HCT116 (cell line): ENCODE measurements around the gene HOXC11. TPM values are rescaled to one million over a fixed set of nuclear protein-coding genes. Genes with fewer than 3 reads are reported as not detected.

Experiments used
- ATAC-seq: fragments of 200-7000 bp; cut with Tn5 transposase; 2 replicates; pipeline ENCODE4 v1.9.1; 2020; ENCODE audit warnings: mild to moderate bottlenecking, moderate library complexity
- BruUV-seq: library from RNA; stranded (reverse); fragments of 400-500 nt; replicated peaks from 2 replicates; lab custom pipeline; 2021; lab: Mats Ljungman, UMichigan
- CTCF ChIA-PET: fragments of 300-600 bp; sonication (Branson Sonifier 250); formaldehyde crosslinking; loops from one replicate; lab custom pipeline; 2021; ENCODE audit warnings: antibody characterized with exemption; lab: Charles Lee
- POLR2A ChIA-PET: fragments of 300-600, 350-600 bp; sonication (Branson Sonifier 250); formaldehyde crosslinking; loops from one replicate; lab custom pipeline; 2021; ENCODE audit warnings: antibody characterized with exemption; lab: Charles Lee
- RAD21 ChIA-PET, 2 experiments: fragments of 300-600 bp; sonication (Branson Sonifier 250); formaldehyde crosslinking; loops; one replicate each; lab custom pipeline; 2023; ENCODE audit warnings: low total read pairs in 2 of 2; ENCODE audit not compliant: uncharacterized antibody in 2 of 2, unreplicated experiment in 2 of 2, low non-redundant PET in 1 of 2; lab: Charles Lee
- DNase-seq: peaks from one replicate; pipeline ENCODE4 v3.0.0-alpha.2; 2010; ENCODE audit warnings: low read depth, low spot score
- H2AFZ ChIP-seq: fragments of 200-600 bp; shearing (Covaris generic), sonication (generic); 2 replicates; pipeline ENCODE4 v1.6.1; 2017; ENCODE audit warnings: low read depth, mixed run types, mixed read lengths, antibody characterized with exemption, low read length; ENCODE audit not compliant: poor library complexity, severe bottlenecking
- H3K27ac ChIP-seq: 2 replicates; pipeline ENCODE4 v1.5.1; 2012; ENCODE audit warnings: low read depth, low read length
- H3K27me3 ChIP-seq: fragments of 200-600 bp; sonication (generic); 2 replicates; pipeline ENCODE4 v1.6.1; 2016; ENCODE audit warnings: mixed run types, low read length, mixed read lengths; ENCODE audit not compliant: insufficient read depth
- H3K36me3 ChIP-seq, 2 experiments: fragments of 200-500 bp in 1 of 2; fragments of 200-600 bp in 1 of 2; sonication (Bioruptor generic) in 1 of 2; sonication (generic) in 1 of 2; 2 replicates each; pipeline versions ENCODE4 v1.5.1 to v1.6.1; 2014 to 2016; ENCODE audit warnings: low read length in 2 of 2, inconsistent platforms in 1 of 2, mixed read lengths in 1 of 2, mixed run types in 1 of 2; ENCODE audit not compliant: insufficient read depth in 2 of 2, control insufficient read depth in 1 of 2
- H3K4me1 ChIP-seq, 2 experiments: fragments of 200-600 bp in 1 of 2; sonication (generic) in 1 of 2; 2 replicates each; pipeline versions ENCODE4 v1.5.1 to v1.6.1; 2012 to 2017; ENCODE audit warnings: low read length in 2 of 2, inconsistent platforms in 1 of 2, mild to moderate bottlenecking in 1 of 2, mixed read lengths in 1 of 2, mixed run types in 1 of 2, moderate library complexity in 1 of 2; ENCODE audit not compliant: insufficient read depth in 2 of 2, control insufficient read depth in 1 of 2
- H3K4me2 ChIP-seq: fragments of 200-600 bp; sonication (generic); 2 replicates; pipeline ENCODE4 v1.6.1; 2017; ENCODE audit warnings: mixed run types, low read length, mixed read lengths
- H3K4me3 ChIP-seq, 2 experiments: fragments of 200-600 bp in 1 of 2; sonication (generic) in 1 of 2; replicated peaks in 1 of 2; 2 replicates each; pipeline ENCODE4 v1.5.1; 2011 to 2016; ENCODE audit warnings: low read length in 2 of 2, control low read depth in 1 of 2, low read depth in 1 of 2, mild to moderate bottlenecking in 1 of 2, mixed read lengths in 1 of 2, mixed run types in 1 of 2
- H3K79me2 ChIP-seq: fragments of 200-600 bp; sonication (generic); 2 replicates; pipeline ENCODE4 v1.6.1; 2017; ENCODE audit warnings: mild to moderate bottlenecking, mixed run types, low read length, moderate library complexity, mixed read lengths; ENCODE audit not compliant: insufficient read depth
- H3K9ac ChIP-seq: fragments of 200-600 bp; sonication (generic); 2 replicates; pipeline ENCODE4 v1.6.1; 2016; ENCODE audit warnings: low read length, mixed read lengths
- H3K9me2 ChIP-seq: fragments of 200-600 bp; sonication (generic), shearing (Covaris generic); 2 replicates; pipeline ENCODE4 v1.6.1; 2017; ENCODE audit warnings: mixed run types, mild to moderate bottlenecking, moderate library complexity; ENCODE audit not compliant: insufficient read depth
- H3K9me3 ChIP-seq, 2 experiments: fragments of 200-500 bp in 1 of 2; fragments of 200-600 bp in 1 of 2; sonication (Bioruptor generic) in 1 of 2; sonication (generic) in 1 of 2; 2 replicates each; pipeline ENCODE4 v1.6.1; 2014 to 2017; ENCODE audit warnings: low read length in 2 of 2, mixed read lengths in 2 of 2, inconsistent platforms in 1 of 2, low read depth in 1 of 2, mild to moderate bottlenecking in 1 of 2, mixed run types in 1 of 2, moderate library complexity in 1 of 2; ENCODE audit not compliant: control insufficient read depth in 1 of 2, insufficient read depth in 1 of 2
- H4K20me1 ChIP-seq: fragments of 200-600 bp; sonication (generic), shearing (Covaris generic); 2 replicates; pipeline ENCODE4 v1.6.1; 2017; ENCODE audit warnings: mixed run types, mild to moderate bottlenecking, moderate library complexity; ENCODE audit not compliant: insufficient read depth
- CBX3 ChIP-seq: IDR thresholded peaks from 2 replicates; pipeline ENCODE4 v1.6.1; 2012; ENCODE audit warnings: low read depth
- CEBPB ChIP-seq: IDR thresholded peaks from 2 replicates; pipeline ENCODE4 v1.6.1; 2012; ENCODE audit warnings: low read depth
- EGR1 ChIP-seq: IDR thresholded peaks from 2 replicates; pipeline ENCODE4 v1.6.1; 2012; ENCODE audit warnings: low read depth
- ELF1 ChIP-seq: IDR thresholded peaks from 2 replicates; pipeline ENCODE4 v1.6.1; 2012; ENCODE audit warnings: low read depth, borderline replicate concordance
- EZH2 ChIP-seq: fragments of 200-600 bp; sonication (generic); IDR thresholded peaks from 2 replicates; pipeline ENCODE4 v1.6.1; 2017; ENCODE audit warnings: antibody characterized with exemption, mixed run types
- EZH2phosphoT487 ChIP-seq: fragments of 200-600 bp; IDR thresholded peaks from 2 replicates; pipeline ENCODE4 v1.6.1; 2018; ENCODE audit warnings: antibody characterized with exemption, borderline replicate concordance
- JUND ChIP-seq: IDR thresholded peaks from 2 replicates; pipeline ENCODE4 v1.6.1; 2012
- POLR2A ChIP-seq: IDR thresholded peaks from 2 replicates; pipeline ENCODE4 v1.7.0; 2011; ENCODE audit warnings: borderline replicate concordance; ENCODE audit not compliant: insufficient read depth, insufficient read length; ENCODE audit errors: extremely low read depth
- RAD21 ChIP-seq: IDR thresholded peaks from 2 replicates; pipeline ENCODE4 v1.6.1; 2012; ENCODE audit warnings: low read depth, mild to moderate bottlenecking
- SIN3A ChIP-seq: IDR thresholded peaks from 2 replicates; pipeline ENCODE4 v1.6.1; 2012; ENCODE audit warnings: low read depth
- YY1 ChIP-seq: IDR thresholded peaks from 2 replicates; pipeline ENCODE4 v1.6.1; 2011; ENCODE audit warnings: low read length, low read depth, moderate library complexity, mild to moderate bottlenecking; ENCODE audit not compliant: insufficient replicate concordance; ENCODE audit errors: extremely low read depth
- ZFX ChIP-seq: fragments of 450-650 bp; IDR thresholded peaks from 2 replicates; pipeline ENCODE4 v1.6.1; 2017
- ZNF274 ChIP-seq: fragments of 200-500 bp; sonication (Bioruptor generic); IDR thresholded peaks from 2 replicates; pipeline ENCODE4 v1.6.1; 2014; ENCODE audit warnings: mild to moderate bottlenecking, low read depth, low read length, inconsistent platforms
- intact Hi-C: fragments of 100-400 bp; cut with micrococcal nuclease; formaldehyde crosslinking; loops from 2 replicates; pipeline ENCODE4 v1.10.0; 2022
- total RNA-seq: library from RNA; stranded (reverse); gene quantifications from one replicate; pipeline ENCODE4 v1.2.1, GENCODE V29; 2021; ENCODE audit not compliant: unreplicated experiment
- TF ChIP-seq, protein P1 (sequence below): IDR thresholded peaks from 2 replicates; pipeline ENCODE4 v1.6.1; 2012
- TF ChIP-seq, protein P2 (sequence below), 3 experiments: fragments of 200-600 bp in 1 of 3; sonication (generic) in 1 of 3; IDR thresholded peaks in 2 of 3; conservative IDR thresholded peaks in 1 of 3; 2 replicates each; pipeline ENCODE4 v1.5.1; 2012 to 2017; ENCODE audit warnings: low read depth in 2 of 3, low read length in 2 of 3, antibody characterized with exemption in 1 of 3, borderline replicate concordance in 1 of 3, control low read depth in 1 of 3, mild to moderate bottlenecking in 1 of 3, mixed read lengths in 1 of 3, mixed run types in 1 of 3, moderate library complexity in 1 of 3; ENCODE audit not compliant: insufficient read depth in 1 of 3
- TF ChIP-seq, protein P3 (sequence below): IDR thresholded peaks from 2 replicates; pipeline ENCODE4 v1.6.1; 2011; ENCODE audit warnings: mild to moderate bottlenecking, low read length, moderate library complexity; ENCODE audit not compliant: insufficient replicate concordance; ENCODE audit errors: extremely low read depth
- TF ChIP-seq, protein P4 (sequence below): IDR thresholded peaks from 2 replicates; pipeline ENCODE4 v1.6.1; 2012

Gene HOXC11
- total RNA-seq, 1 experiment from 2014 or later = 0.22 TPM

DNA sequence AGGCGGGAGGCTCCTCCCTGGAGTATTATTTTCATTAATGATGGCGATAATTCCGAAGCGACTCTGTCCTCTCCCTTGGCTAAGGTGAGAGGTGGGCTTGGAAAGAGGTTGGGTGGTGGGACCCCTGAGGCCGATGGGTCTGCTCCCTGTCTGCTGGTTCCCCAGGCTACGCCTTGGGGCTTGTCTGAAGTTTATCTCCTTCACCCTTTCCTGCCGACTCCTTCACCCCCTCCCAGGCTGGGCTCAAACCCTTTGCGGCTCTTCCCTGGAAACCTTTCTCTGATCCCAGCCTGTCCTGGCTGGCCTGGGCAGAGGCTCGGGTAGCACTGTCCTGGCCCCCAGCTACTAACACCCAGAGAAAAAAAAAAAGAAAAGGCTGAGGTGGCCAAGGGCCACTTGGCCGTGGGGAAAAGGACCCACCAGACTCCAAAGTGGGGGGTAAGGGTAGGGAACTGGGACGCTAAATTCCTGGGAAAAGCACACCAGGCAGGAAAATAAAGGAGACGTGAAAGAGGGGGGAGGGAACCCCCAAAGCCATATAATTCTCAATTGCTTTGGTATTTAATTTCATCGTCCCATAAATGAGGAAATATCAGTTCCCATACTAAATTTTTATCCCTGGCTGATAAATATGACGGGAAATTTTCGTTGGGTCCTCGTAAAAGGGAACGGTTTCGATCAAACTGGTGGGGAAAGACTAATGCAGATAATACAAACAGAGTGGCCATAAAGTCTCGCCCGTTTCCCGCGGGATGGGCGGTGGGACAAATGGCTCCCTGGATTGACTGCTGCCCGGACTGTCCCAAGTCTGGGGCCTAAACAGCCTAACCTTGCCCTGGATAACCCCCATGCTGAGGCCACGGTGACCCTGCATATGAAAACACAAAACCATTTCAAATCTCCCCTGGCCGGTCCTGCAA is 10.0 kb downstream of the HOXC11 start:
- ChIA-PET CTCF (no interaction called here), RAD21 (no interaction called here), POLR2A (no interaction called here)
- ATAC-seq = no peak
- no peak overlapping the region for H3K4me2 ChIP-seq
- no peaks in the 10 kb centered on the region for H3K9me2 ChIP-seq
- H2AFZ ChIP-seq = no peak overlapping the region
- H4K20me1 ChIP-seq = no peaks in the 10 kb centered on the region
- TF ChIP-seq CBX3 (no peak), ELF1 (no peak), YY1 (no peak), JUND (no peak), CEBPB (no peak), ZNF274 (no peak), EZH2 (no peak), EGR1 (no peak), RAD21 (no peak), POLR2A (no peak), EZH2phosphoT487 (no peak), ZFX (no peak), SIN3A (no peak)
- TF ChIP-seq, protein P1, sequence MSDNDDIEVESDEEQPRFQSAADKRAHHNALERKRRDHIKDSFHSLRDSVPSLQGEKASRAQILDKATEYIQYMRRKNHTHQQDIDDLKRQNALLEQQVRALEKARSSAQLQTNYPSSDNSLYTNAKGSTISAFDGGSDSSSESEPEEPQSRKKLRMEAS = no peak
- TF ChIP-seq, protein P2, sequence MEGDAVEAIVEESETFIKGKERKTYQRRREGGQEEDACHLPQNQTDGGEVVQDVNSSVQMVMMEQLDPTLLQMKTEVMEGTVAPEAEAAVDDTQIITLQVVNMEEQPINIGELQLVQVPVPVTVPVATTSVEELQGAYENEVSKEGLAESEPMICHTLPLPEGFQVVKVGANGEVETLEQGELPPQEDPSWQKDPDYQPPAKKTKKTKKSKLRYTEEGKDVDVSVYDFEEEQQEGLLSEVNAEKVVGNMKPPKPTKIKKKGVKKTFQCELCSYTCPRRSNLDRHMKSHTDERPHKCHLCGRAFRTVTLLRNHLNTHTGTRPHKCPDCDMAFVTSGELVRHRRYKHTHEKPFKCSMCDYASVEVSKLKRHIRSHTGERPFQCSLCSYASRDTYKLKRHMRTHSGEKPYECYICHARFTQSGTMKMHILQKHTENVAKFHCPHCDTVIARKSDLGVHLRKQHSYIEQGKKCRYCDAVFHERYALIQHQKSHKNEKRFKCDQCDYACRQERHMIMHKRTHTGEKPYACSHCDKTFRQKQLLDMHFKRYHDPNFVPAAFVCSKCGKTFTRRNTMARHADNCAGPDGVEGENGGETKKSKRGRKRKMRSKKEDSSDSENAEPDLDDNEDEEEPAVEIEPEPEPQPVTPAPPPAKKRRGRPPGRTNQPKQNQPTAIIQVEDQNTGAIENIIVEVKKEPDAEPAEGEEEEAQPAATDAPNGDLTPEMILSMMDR (IDR thresholded peaks at IDR 0.05 in 2 of 3, conservative IDR thresholded peaks at IDR 0.05 in 1 of 3; ENCODE audit: borderline replicate concordance in 1 of 3, insufficient read depth in 1 of 3, low read depth in 2 of 3, low read length in 2 of 3) = no peak
- TF ChIP-seq, protein P3, sequence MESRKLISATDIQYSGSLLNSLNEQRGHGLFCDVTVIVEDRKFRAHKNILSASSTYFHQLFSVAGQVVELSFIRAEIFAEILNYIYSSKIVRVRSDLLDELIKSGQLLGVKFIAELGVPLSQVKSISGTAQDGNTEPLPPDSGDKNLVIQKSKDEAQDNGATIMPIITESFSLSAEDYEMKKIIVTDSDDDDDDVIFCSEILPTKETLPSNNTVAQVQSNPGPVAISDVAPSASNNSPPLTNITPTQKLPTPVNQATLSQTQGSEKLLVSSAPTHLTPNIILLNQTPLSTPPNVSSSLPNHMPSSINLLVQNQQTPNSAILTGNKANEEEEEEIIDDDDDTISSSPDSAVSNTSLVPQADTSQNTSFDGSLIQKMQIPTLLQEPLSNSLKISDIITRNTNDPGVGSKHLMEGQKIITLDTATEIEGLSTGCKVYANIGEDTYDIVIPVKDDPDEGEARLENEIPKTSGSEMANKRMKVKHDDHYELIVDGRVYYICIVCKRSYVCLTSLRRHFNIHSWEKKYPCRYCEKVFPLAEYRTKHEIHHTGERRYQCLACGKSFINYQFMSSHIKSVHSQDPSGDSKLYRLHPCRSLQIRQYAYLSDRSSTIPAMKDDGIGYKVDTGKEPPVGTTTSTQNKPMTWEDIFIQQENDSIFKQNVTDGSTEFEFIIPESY = no peak
- TF ChIP-seq, protein P4, sequence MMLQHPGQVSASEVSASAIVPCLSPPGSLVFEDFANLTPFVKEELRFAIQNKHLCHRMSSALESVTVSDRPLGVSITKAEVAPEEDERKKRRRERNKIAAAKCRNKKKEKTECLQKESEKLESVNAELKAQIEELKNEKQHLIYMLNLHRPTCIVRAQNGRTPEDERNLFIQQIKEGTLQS = no peak
- TF ChIP-seq, all 23 proteins: peak for 0
- Histone ChIP-seq H3K9me3 (no peaks in the 10 kb centered on the region), H3K27me3 (no peaks in the 10 kb centered on the region), H3K4me1 (peaks cover 0 to 6% of the 10 kb centered on the region in 2 experiments; a peak in 2 of 4 replicates), H3K79me2 (no peaks in the 10 kb centered on the region), H3K4me3 (no peak overlapping the region), H3K27ac (no peak overlapping the region), H3K36me3 (no peaks in the 10 kb centered on the region), H3K9ac (no peak overlapping the region)
- intact Hi-C loops = no loop called here
- no TSS peak for BruUV-seq
- DNase-seq = no peak
